Right cardiac atrium (tissue), 5 donors: ENCODE results near the gene CXCL14. TPM values are rescaled to one million over a fixed set of nuclear protein-coding genes. Genes with fewer than 3 reads are reported as not detected.

ENCODE experiments used
- ATAC-seq, 2 donors: fragments of 200-7000 bp; cut with Tn5 transposase; one replicate each; pipeline versions ENCODE4 v1.8.0 to v1.9.1; 2020; ENCODE audit warnings: moderate library complexity in 2 of 2, mild to moderate bottlenecking in 1 of 2
- DNase-seq, 3 donors: peaks; one replicate each; pipeline ENCODE4 v3.0.0-alpha.2; 2020
- H3K27ac ChIP-seq: one replicate; pipeline ENCODE4 v1.5.1; 2013; ENCODE audit warnings: mild to moderate bottlenecking, low read length, control low read depth, moderate library complexity
- H3K27me3 ChIP-seq: one replicate; pipeline ENCODE4 v1.6.1; 2013; ENCODE audit not compliant: control insufficient read depth, insufficient read depth
- H3K4me1 ChIP-seq: one replicate; pipeline ENCODE4 v1.6.1; 2013; ENCODE audit warnings: low read length; ENCODE audit not compliant: control insufficient read depth, insufficient read depth
- H3K4me3 ChIP-seq: one replicate; pipeline ENCODE4 v1.5.1; 2013; ENCODE audit warnings: low read length, control low read depth
- H3K9me3 ChIP-seq: one replicate; pipeline ENCODE4 v1.6.1; 2013; ENCODE audit warnings: low read length; ENCODE audit not compliant: control insufficient read depth
- whole genome bisulfite sequencing: extraction: QIAGEN DNeasy Blood & Tissue Kit; methylation state at CpG from one replicate; pipeline ENCODE4 v1.1.7; 2013; 5-methylcytosine and 5-hydroxymethylcytosine counted together
- intact Hi-C, 4 donors: fragments of 100-400 bp; cut with DNase I; formaldehyde crosslinking; loops; one replicate each; pipeline versions ENCODE4 v1.11.0 to v1.14.0; 2022 to 2023
- polyA plus RNA-seq: library from polyadenylated mRNA; stranded (reverse); fragments of 200-250 nt; gene quantifications from one replicate; pipeline ENCODE4 v1.2.3, GENCODE V29; 2013
- total RNA-seq, 4 donors: library from RNA; stranded (reverse); fragmentation: NEBNext Ultra II Directional; extraction: Animal tissue kit (Norgen Biotek cat#: 25700); gene quantifications; one replicate each; pipeline ENCODE4 v1.2.1, GENCODE V29; 2021
- donor health status: healthy with polysubstance abuse.
- donor health status: DM: no; HTN: yes; CAD: no.
- donor health status: DM: no; HTN: no; CAD: no.
- donor health status: DM: no; HTN: yes; CAD: no; lungs with severe emphysema.
- donor health status: DM: yes; HTN: yes; CAD: no.

The CXCL14 gene
- total and polyA plus RNA-seq, 5 donors: 0.85 to 8.9 (median 4.5) TPM; not detected in 2

DNA sequence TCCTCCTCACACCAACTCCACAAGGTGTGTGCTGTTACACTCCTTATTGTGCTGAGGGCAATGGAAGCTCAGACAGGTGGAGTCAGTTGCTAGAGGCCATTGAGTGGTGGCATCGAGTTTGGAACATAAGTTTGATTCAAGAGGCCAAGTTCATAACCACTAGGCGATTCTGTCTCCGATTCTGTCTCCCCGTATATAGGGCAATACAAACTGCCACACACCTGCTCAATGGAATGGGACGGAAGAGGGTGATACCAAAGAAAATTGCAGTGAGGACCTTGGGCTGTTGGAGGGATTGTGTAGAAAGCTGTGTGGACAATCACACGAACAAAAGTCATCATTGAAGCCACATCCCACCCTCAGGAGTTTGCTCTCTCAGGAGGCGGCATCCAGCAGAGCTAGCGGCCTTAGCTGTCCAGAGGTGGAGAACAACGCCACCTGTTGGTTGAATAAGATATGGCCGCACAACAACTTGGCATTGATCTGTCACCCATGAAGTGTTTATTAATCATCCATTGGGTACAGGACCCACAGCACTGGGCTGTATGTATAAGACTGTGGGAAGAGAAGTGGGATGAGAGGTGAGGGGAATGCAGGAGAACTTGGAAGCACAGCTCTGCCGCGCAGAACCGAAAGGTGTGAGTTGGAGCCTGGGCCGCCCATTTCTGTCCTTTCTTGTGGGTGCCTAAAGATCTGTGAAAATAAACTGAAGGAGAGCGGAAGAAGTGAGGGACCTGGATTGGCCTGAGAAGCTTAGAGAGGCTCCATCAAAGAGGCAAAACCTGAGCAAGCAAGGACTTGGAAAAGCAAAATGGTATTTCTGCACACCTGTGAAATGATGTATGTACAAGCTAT is 27.0 kb downstream of the CXCL14 start:
- 37% methylated on average over 15 of the region's 15 CpGs for WGBS
- H3K27me3 ChIP-seq: no peaks in the 10 kb centered on the region
- peak; percentile 58 to 83 (median 75) for DNase-seq
- H3K9me3 ChIP-seq: no peaks in the 10 kb centered on the region
- H3K4me3 ChIP-seq: no peak overlapping the region
- no peaks in the 10 kb centered on the region for H3K4me1 ChIP-seq
- H3K27ac ChIP-seq: no peak overlapping the region
- peak; percentile 76 to 81 for ATAC-seq
- intact Hi-C loops: loop anchor here (2.0 to 5.0 kb wide), 2 partner anchors 85 kb away; no protein-coding TSS in a partner anchor

DNA sequence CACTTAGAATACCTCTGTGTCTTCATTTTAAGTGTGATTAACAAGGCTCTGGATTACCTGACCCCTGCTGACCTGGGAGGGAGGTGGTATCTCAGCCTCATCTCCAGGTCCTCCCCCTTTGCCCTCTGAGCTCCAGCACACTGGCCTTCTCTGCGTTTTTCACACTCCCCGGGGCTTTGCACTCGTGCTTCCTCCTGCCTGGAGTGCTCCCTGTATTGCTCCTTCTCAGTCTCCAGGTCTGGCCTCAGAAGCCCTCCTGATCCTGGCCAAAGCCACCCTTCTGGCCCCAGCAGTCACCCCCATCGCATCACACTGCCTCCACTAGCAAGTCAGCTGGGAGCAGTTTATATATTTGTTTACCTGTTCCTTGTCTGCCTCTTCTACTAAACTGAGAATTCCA is 29.4 kb downstream of the CXCL14 start:
- Histone ChIP-seq H3K9me3 (no peaks in the 10 kb centered on the region), H3K27ac (no peak overlapping the region), H3K27me3 (no peaks in the 10 kb centered on the region), H3K4me3 (no peak overlapping the region), H3K4me1 (no peaks in the 10 kb centered on the region)
- no peak for DNase-seq
- ATAC-seq: no peak
- intact Hi-C loops: no loop called here
- 25% methylated on average over 4 of the region's 4 CpGs for WGBS

DNA sequence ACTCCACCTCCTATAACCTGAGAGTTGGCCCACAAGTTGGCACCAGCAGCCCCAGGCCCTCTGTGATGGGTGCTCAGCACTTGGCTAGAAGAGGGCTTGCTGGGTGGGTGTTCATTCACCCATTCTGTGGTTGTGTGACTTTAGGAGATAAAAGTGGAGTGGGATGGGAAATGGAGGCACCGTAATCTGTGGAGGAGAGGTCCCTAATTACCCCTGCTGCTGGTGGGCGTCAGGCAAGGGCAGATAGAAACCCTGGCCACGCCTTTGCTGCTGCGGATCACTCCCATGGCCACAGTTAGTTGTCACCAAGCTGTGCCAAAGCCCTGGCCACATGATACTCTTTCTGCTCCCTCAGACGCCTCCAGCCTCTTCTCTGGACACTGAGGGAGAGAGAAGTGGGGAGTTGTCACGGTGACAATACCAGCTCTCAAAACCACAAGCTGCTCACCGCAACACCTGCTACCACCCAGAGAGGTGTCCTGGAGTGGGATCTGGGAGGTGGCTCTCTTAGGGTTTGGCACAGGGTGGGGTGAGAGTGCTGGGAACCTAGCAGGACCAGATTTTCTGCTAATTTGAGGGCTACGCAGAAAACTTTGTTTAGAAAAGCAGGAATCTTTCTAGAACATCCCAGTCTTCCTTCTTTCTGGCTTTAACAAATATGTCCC is 31.1 kb downstream of the CXCL14 start:
- DNase-seq (no peak), ATAC-seq (no peak)
- Histone ChIP-seq H3K9me3 (no peaks in the 10 kb centered on the region), H3K27me3 (no peaks in the 10 kb centered on the region), H3K27ac (no peak overlapping the region), H3K4me1 (no peaks in the 10 kb centered on the region), H3K4me3 (no peak overlapping the region)
- intact Hi-C loops: no loop called here
- 47% methylated on average over 8 of the region's 8 CpGs for WGBS

DNA sequence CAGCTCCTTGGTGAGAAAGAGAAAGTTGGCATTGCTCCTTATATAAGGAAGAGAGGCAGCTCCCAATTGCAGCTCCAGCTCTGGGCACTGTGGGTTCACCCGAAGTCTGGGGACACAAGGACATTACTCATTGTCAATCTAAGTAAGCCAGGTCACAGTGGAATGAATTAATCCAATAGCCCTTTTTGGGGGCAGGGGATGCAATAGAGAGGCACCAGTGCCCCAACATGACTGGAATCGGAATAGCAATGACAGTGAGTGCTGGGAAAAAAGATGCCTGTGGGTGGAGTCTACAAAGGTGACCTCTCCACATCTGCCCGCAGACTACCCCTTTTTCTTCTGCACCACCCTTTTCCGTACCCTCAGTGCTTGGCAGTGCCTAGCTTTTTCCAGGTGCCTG is 31.9 kb downstream of the CXCL14 start:
- no peaks in the 10 kb centered on the region for H3K27me3 ChIP-seq
- DNase-seq: no peak
- no peaks in the 10 kb centered on the region for H3K9me3 ChIP-seq
- H3K4me1 ChIP-seq: no peaks in the 10 kb centered on the region
- intact Hi-C loops: no loop called here
- H3K4me3 ChIP-seq: no peak overlapping the region
- no peak overlapping the region for H3K27ac ChIP-seq
- ATAC-seq: no peak
- 45% methylated on average over 4 of the region's 4 CpGs for WGBS

DNA sequence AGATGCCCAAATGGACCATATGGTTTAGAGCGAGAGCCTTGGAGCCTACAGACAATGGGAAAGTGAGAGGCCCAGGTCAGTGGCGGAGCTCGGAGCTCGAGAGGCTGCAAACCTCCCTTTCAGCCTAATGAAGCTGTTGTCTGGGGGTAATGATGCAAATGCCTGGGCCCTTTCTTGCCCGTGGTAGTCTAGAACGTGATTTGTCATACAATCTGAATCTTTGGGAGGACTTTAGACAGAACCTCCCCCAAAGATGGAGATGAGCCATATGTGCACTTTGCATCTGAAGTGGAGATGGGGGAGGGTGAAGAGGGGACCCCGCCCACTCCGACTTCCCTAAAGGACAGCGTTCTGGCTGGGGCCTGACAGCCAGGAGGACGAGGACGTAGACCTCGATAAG is 32.7 kb downstream of the CXCL14 start:
- ATAC-seq (no peak), DNase-seq (no peak)
- Histone ChIP-seq H3K4me1 (no peaks in the 10 kb centered on the region), H3K27ac (no peak overlapping the region), H3K9me3 (no peaks in the 10 kb centered on the region), H3K27me3 (no peaks in the 10 kb centered on the region), H3K4me3 (no peak overlapping the region)
- 55% methylated on average over 12 of the region's 12 CpGs for WGBS
- intact Hi-C loops: no loop called here

DNA sequence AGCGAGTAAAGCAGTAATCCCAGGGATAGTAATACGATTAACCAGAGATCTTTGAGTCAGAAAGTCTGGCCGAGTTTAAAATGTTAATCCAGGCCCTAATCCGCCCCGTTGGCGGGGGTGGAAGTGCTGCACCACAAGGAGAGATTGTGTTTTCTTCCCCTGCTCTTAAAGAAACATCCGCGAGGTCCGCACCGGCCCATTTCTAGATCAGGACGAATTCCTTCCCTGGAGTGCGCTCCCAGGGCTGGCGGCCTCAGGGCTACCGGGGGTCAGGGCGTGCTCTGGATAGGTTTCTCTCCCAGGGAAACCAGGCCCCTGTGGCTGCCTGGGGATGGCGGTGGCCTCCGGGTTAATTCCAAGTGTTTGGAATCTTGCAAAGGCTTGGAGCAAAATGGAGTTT is 33.7 kb downstream of the CXCL14 start:
- intact Hi-C loops: no loop called here
- no peak overlapping the region for H3K27ac ChIP-seq
- 54% methylated on average over 17 of the region's 17 CpGs for WGBS
- no peak for DNase-seq
- no peaks in the 10 kb centered on the region for H3K9me3 ChIP-seq
- ATAC-seq: no peak
- no peaks in the 10 kb centered on the region for H3K4me1 ChIP-seq
- no peaks in the 10 kb centered on the region for H3K27me3 ChIP-seq
- H3K4me3 ChIP-seq: peak overlapping the region; percentile 73

DNA sequence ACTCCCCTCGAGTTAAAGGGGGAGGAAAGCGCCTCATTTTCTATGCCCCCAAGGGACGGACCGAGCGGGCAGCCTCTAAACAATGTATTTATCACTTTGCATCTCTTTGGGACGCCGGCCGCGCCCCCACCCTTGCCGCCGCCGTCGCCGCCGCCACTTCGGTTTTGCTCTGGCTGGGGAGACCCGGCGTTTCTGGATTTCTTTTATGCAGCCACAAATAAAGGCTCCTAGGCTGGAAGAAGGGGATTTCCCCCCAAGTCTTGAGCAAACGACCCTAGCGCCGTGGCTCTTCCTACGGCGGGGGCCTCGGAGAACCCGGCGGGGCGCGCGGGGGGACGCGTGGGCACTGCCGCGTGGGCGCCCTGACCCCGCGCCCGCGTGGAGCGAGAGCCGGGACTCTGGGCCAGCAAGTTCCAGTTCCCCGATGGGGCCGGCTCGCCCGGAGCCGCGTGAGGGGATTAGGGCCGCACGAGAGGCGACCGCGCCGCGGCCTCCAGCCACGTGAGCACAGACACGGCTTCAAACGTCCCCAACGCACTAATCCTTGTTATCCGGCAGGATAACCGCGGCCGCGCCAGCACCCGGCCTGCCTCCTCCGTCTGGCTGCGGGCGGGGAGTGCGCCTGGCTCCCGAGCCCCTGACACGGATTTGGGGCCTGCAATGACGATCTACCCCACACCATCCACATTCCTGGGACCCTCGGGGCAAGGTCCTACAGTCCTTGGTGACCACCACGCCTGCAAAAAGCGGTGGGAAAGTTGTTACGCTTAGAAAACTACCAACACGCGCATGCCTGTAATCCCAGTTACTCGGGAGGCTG is 35.1 kb downstream of the CXCL14 start:
- no peak overlapping the region for H3K27ac ChIP-seq
- peak in 2 of 3 donors; percentile 62 to 63 for DNase-seq

DNA sequence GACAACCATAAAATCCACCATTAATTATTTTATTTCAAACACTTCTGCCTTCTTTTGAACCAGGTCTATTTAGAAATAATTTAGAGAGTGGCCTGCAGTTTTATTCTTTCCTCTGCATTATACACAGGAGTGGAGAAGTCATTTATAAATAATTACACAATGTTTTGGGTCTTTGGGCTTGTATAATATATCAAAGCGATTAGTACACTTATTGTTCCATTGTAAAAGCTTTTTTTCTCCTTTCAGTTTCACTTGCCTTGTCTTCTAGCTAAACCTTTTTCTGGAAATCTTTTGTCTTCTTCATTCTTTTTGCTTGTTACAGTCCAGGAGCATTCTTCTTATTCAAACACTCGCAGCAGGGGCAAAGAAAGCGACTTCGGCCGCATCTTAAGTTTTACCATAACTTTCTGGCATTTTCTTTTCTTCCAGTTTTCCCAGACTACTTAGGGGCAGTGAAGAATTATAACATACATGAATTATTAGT is 35.7 kb downstream of the CXCL14 start:
- H3K27ac ChIP-seq: no peak overlapping the region
- ATAC-seq: no peak
- 36% methylated on average over 5 of the region's 5 CpGs for WGBS

More for the DNA sequence above, 35.1 kb downstream of the CXCL14 start:
- Histone ChIP-seq H3K9me3 (no peaks in the 10 kb centered on the region), H3K4me3 (peak overlapping the region; percentile 73), H3K27me3 (no peaks in the 10 kb centered on the region), H3K4me1 (no peaks in the 10 kb centered on the region)
- WGBS: 2% methylated on average over 77 of the region's 77 CpGs
- intact Hi-C loops: no loop called here
- peak; percentile 43 to 52 for ATAC-seq

DNA sequence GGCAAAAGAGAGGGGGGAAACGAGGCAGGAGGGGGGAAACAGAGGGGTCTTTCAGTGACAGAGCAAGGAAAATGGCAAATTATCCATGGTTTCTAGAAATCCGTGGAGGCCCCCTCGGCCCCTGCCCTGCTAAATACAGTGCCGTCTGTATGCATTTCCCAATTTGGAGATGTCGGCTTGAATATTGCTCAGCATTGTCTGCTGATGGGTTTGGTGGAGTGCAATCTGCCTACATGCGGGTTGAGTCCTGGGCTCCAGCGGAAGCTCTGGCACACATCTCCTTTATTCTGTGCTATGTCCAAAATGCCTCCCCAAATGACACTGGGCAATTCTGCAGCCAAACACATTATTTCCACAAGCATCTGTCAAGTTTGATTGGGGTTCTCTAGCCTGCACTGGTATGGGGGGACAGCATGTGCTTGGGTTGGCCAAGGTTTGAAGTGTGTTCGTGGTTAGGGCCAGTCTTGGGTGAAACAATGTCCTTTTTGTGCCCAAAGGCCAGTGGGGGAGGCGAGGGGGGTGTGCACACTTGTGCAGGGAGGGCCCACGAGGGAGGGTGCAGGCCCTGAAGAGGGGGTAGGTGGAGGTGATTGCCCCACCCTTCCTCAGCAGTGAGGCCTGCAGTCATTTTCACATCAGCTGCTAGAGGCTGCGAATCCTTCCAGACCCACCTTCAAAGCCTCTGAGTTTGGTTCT is 36.8 kb downstream of the CXCL14 start:
- no peak for ATAC-seq

More for the DNA sequence above, 35.7 kb downstream of the CXCL14 start:
- Histone ChIP-seq H3K27me3 (no peaks in the 10 kb centered on the region), H3K9me3 (no peaks in the 10 kb centered on the region), H3K4me1 (no peaks in the 10 kb centered on the region), H3K4me3 (peak overlapping the region; percentile 73)
- intact Hi-C loops: no loop called here
- DNase-seq: no peak

DNA sequence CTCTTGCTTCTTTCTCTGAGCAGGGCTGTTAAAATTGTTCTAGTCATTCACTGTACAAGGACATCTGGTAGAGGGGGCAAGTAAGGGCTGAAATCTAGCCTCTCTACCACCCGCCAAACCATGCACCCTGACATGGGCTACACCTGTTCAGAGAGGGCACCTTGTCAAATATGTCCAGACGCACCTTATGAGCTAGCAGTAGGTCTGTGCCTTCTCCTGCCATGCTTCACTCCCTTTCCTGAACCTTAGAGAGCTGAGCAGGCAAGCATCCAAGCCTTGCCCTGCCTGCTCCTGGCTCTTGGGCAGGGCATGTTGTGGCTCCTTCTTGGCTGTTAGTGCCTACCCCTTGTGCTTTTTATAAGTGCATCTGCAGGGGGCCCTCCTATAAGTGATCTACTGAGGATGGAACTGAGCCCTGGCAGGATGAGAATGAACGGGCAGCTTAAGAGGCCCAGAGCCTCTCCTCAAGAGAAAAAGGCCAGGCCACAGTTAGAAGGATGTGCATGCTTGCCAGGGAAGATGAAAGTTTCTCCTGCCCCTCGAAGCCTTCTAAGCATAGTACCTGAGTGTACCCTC is 39.3 kb downstream of the CXCL14 start:
- no peak for DNase-seq
- no peak overlapping the region for H3K27ac ChIP-seq
- no peaks in the 10 kb centered on the region for H3K4me1 ChIP-seq
- H3K27me3 ChIP-seq: no peaks in the 10 kb centered on the region
- no peak for ATAC-seq
- intact Hi-C loops: no loop called here
- WGBS: 62% methylated on average over 4 of the region's 4 CpGs
- no peaks in the 10 kb centered on the region for H3K9me3 ChIP-seq
- H3K4me3 ChIP-seq: no peak overlapping the region

More for the DNA sequence above, 36.8 kb downstream of the CXCL14 start:
- Histone ChIP-seq H3K4me3 (no peak overlapping the region), H3K27me3 (no peaks in the 10 kb centered on the region), H3K27ac (no peak overlapping the region), H3K4me1 (no peaks in the 10 kb centered on the region), H3K9me3 (no peaks in the 10 kb centered on the region)
- 29% methylated on average over 11 of the region's 11 CpGs for WGBS
- intact Hi-C loops: no loop called here
- DNase-seq: no peak
